Karpas-422 (cell line): ENCODE measurements around the gene KDM4D. TPM values are rescaled to one million over a fixed set of nuclear protein-coding genes. Genes with fewer than 3 reads are reported as not detected.

Experiments
- DNase-seq: peaks from one replicate; pipeline ENCODE4 v3.0.0-alpha.2; 2015
- H2AFZ ChIP-seq: fragments of 200-600 bp; sonication (generic); 2 replicates; pipeline ENCODE4 v1.6.1; 2014; ENCODE audit warnings: antibody characterized with exemption, low read length, mixed read lengths
- H3K27ac ChIP-seq: fragments of 200-600 bp; sonication (generic); 2 replicates; pipeline ENCODE4 v1.5.1; 2014; ENCODE audit warnings: mild to moderate bottlenecking, low read length, moderate library complexity
- H3K27me3 ChIP-seq: fragments of 200-600 bp; sonication (generic); 2 replicates; pipeline ENCODE4 v1.6.1; 2014; ENCODE audit warnings: low read length, mixed read lengths
- H3K36me3 ChIP-seq: fragments of 200-600 bp; sonication (generic); 2 replicates; pipeline ENCODE4 v1.6.1; 2014; ENCODE audit warnings: low read length, mixed read lengths; ENCODE audit not compliant: insufficient read depth
- H3K4me1 ChIP-seq: fragments of 200-600 bp; sonication (generic); 2 replicates; pipeline ENCODE4 v1.6.1; 2014; ENCODE audit warnings: mild to moderate bottlenecking, low read length, mixed read lengths
- H3K4me2 ChIP-seq: fragments of 200-600 bp; sonication (generic); 2 replicates; pipeline ENCODE4 v1.6.1; 2014; ENCODE audit warnings: low read length, low read depth, mild to moderate bottlenecking; ENCODE audit not compliant: poor library complexity, severe bottlenecking
- H3K4me3 ChIP-seq: fragments of 200-600 bp; sonication (generic); 2 replicates; pipeline ENCODE4 v1.5.1; 2014; ENCODE audit warnings: mild to moderate bottlenecking, antibody characterized with exemption, low read length, mixed read lengths
- H3K79me2 ChIP-seq: fragments of 200-600 bp; sonication (generic); 2 replicates; pipeline ENCODE4 v1.6.1; 2014; ENCODE audit warnings: mild to moderate bottlenecking, low read length, mixed read lengths
- H3K9ac ChIP-seq: fragments of 200-600 bp; sonication (generic); 2 replicates; pipeline ENCODE4 v1.6.0; 2014; ENCODE audit warnings: low read length
- H3K9me2 ChIP-seq: fragments of 200-600 bp; sonication (generic), shearing (Covaris generic); replicated peaks from 2 replicates; pipeline ENCODE4 v1.6.0; 2014; ENCODE audit warnings: mild to moderate bottlenecking, low read length, moderate library complexity; ENCODE audit not compliant: insufficient read depth
- H3K9me3 ChIP-seq: fragments of 300-700, 200-600 bp; sonication (generic); 2 replicates; pipeline ENCODE4 v1.6.1; 2014; ENCODE audit warnings: low read length, mixed read lengths
- H4K20me1 ChIP-seq: fragments of 200-600 bp; sonication (generic); 2 replicates; pipeline ENCODE4 v1.6.1; 2014; ENCODE audit warnings: mild to moderate bottlenecking, antibody characterized with exemption, low read length, low read depth; ENCODE audit not compliant: insufficient read depth
- total RNA-seq: library from RNA; depleted of rRNA; stranded (reverse); fragments of >200 nt; shearing (Covaris generic); gene quantifications from 2 replicates; pipeline ENCODE4 v1.2.3, GENCODE V29; 2014; ENCODE audit warnings: low replicate concordance

KDM4D gene
- total RNA-seq, 1 experiment from 2014 or later = 3.6 TPM

DNA sequence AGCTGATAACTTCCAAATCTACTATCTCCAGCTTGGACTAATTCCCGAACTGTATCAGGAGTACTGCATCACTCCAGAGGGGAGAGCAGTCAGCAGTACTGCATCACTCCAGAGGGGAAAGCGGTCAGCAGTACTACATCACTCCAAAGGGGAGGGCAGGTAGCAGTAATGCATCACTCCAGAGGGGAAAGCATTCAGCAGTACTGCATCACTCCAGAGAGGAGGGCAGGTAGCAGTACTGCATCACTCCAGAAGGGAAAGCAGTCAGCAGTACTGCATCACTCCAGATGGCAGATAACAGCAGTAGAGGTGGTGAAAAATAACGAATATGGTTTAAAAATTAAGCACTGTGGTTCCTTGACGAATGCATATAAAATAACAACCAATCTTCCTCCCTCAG is 8.6 kb upstream of the KDM4D start:
- Histone ChIP-seq H3K9me2 (no peaks in the 10 kb centered on the region), H4K20me1 (no peaks in the 10 kb centered on the region), H3K4me2 (no peak overlapping the region), H2AFZ (no peak overlapping the region), H3K9me3 (no peaks in the 10 kb centered on the region), H3K27me3 (no peaks in the 10 kb centered on the region), H3K9ac (no peak overlapping the region), H3K27ac (no peak overlapping the region), H3K4me1 (no peaks in the 10 kb centered on the region), H3K4me3 (no peak overlapping the region), H3K36me3 (peaks cover 86% of the 10 kb centered on the region), H3K79me2 (peaks cover 20% of the 10 kb centered on the region)
- DNase-seq = no peak

DNA sequence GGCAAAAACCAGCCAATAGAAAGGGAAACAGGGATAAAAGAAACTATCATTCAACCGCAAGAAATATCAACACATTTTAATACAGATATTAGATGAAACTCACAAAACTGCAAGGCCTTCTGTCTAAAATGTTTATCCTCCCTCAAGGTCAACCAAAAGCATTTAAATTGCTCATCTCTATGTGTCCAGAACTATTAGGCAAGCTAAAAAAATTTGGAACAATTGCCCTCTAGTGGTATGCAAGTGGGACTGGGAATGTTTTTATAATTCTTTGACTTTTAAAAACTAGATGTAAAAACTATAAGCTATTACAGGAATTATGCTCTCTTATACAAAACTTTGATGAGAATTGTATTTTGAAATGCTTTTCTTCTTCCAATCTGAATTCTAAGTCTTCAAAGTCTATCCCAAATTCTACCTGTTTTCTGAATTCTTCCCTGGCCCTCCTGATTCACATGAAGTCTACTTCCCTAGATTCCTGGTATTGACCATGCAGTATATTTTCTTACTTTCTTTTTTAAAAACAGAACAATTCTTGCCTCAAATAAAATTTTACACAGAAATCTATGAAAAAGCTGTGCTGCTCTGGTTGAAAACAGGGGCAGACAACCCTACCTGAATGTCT is 5.1 kb upstream of the KDM4D start:
- Histone ChIP-seq H3K9me3 (no peaks in the 10 kb centered on the region), H3K4me1 (peaks cover 15% of the 10 kb centered on the region), H3K4me3 (no peak overlapping the region), H3K4me2 (no peak overlapping the region), H4K20me1 (peaks cover 12% of the 10 kb centered on the region), H3K36me3 (peaks cover 85% of the 10 kb centered on the region), H3K9me2 (no peaks in the 10 kb centered on the region), H3K27ac (no peak overlapping the region), H2AFZ (no peak overlapping the region), H3K27me3 (no peaks in the 10 kb centered on the region), H3K9ac (no peak overlapping the region), H3K79me2 (peaks cover 55% of the 10 kb centered on the region)
- DNase-seq = peak; percentile 68

DNA sequence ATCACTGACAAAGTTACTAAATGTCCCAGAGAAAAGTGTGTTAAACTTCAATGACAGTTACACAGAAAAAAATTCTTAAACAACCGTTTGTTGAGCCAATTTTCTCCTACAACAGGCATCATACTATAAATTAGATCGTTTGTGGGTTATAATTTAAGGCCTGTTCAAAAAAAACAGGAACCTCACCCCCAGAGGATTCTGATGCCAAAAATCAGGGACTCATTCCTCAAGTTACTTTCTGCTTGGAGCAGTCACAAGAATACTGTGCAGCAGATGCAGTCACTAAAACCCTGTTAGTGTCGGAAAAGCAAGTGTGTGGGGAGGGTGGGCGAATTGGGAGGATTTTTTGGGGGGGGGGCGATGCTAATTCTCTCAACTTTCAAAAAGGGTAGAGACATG is 810 bp upstream of the KDM4D start:
- Histone ChIP-seq H3K27me3 (no peaks in the 10 kb centered on the region), H3K27ac (no peak overlapping the region), H3K79me2 (peaks cover 70% of the 10 kb centered on the region), H2AFZ (no peak overlapping the region), H4K20me1 (peaks cover 12% of the 10 kb centered on the region), H3K9me3 (no peaks in the 10 kb centered on the region), H3K36me3 (peaks cover 45% of the 10 kb centered on the region), H3K4me2 (peak overlapping the region; percentile 95), H3K9ac (peak overlapping the region; percentile 74), H3K4me1 (peaks cover 29% of the 10 kb centered on the region), H3K4me3 (peak overlapping the region; percentile 72), H3K9me2 (0 out of 2 replicates have a peak, but pooled peaks cover 5% of the 10 kb centered on the region)
- DNase-seq = peak; percentile 63

DNA sequence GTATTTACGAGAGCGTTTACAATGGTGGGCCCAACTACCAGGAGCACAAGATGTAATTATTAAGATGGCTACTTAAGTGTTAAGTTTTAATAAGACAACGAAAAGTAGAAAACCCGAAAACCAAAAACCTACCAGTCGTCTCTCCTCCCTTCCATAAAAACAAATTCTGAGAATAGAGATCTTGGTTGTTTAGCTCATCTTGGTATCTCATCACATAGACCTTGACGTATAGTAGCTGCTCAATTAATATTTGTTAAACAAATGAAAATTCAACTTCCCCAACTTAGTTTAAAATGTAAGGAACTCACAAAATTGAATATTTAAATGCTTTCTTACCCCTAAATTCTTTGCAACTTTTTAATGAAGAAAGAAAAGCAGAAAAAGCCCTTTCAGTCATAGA is 669 bp downstream of the KDM4D start:
- no peaks in the 10 kb centered on the region for H3K27me3 ChIP-seq
- H3K4me2 ChIP-seq = peak overlapping the region; percentile 95
- peaks cover 57% of the 10 kb centered on the region for H3K79me2 ChIP-seq
- H3K9me3 ChIP-seq = no peaks in the 10 kb centered on the region
- peak overlapping the region; percentile 55 for H2AFZ ChIP-seq
- peak overlapping the region; percentile 74 for H3K9ac ChIP-seq
- DNase-seq = peak; percentile 68
- H4K20me1 ChIP-seq = peaks cover 12% of the 10 kb centered on the region
- peaks cover 30% of the 10 kb centered on the region for H3K36me3 ChIP-seq
- H3K4me3 ChIP-seq = peak overlapping the region; percentile 72
- H3K27ac ChIP-seq = peak overlapping the region; percentile 40
- H3K9me2 ChIP-seq = 0 out of 2 replicates have a peak, but pooled peaks cover 5% of the 10 kb centered on the region
- peaks cover 29% of the 10 kb centered on the region for H3K4me1 ChIP-seq

DNA sequence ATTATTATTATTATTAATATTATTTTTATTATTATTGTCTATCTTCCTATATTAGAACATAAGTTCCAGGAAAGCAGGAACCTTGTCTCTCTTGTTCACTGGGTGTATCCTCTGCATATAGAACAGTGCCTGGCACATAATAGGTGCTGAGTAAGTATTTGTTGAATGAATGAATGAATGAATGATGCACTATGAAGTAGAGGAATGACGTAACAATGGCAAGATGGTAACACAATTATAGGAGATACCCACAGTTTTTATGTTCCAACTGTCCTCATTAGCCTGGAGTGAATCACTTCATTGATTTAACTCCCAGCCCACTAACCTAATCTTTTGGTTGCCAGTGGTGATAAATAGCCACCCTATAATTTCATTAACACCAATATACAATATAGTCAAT is 2.1 kb downstream of the KDM4D start:
- H3K79me2 ChIP-seq = peaks cover 45% of the 10 kb centered on the region
- DNase-seq = no peak
- peaks cover 29% of the 10 kb centered on the region for H3K4me1 ChIP-seq
- 0 out of 2 replicates have a peak, but pooled peaks cover 5% of the 10 kb centered on the region for H3K9me2 ChIP-seq
- no peak overlapping the region for H3K27ac ChIP-seq
- H3K4me3 ChIP-seq = no peak overlapping the region
- 0 out of 2 replicates have a peak overlapping the region, but pooled peaks have one; percentile 0 for H2AFZ ChIP-seq
- H3K9me3 ChIP-seq = no peaks in the 10 kb centered on the region
- peaks cover 12% of the 10 kb centered on the region for H4K20me1 ChIP-seq
- H3K27me3 ChIP-seq = no peaks in the 10 kb centered on the region
- H3K9ac ChIP-seq = no peak overlapping the region
- peaks cover 16% of the 10 kb centered on the region for H3K36me3 ChIP-seq
- H3K4me2 ChIP-seq = no peak overlapping the region

DNA sequence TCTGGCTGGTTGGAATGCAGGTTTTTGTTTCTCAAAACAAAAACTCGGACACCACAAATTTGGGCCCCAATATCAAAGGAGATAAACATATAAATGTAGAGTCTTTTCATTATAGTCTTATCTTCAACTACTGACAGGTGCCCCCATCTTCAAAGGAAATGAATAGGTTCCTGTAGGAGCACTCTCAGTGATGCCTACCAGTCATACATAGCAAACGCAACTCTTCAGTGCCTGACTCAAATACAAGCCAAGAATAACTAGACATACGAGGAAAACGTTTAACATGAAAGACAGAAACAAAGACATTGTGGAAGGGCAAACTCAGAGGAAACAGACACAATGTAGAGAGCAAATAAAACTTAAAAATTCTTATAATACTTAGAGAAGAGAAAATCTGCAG is 13.9 kb downstream of the KDM4D start:
- no peak overlapping the region for H3K4me2 ChIP-seq

DNA sequence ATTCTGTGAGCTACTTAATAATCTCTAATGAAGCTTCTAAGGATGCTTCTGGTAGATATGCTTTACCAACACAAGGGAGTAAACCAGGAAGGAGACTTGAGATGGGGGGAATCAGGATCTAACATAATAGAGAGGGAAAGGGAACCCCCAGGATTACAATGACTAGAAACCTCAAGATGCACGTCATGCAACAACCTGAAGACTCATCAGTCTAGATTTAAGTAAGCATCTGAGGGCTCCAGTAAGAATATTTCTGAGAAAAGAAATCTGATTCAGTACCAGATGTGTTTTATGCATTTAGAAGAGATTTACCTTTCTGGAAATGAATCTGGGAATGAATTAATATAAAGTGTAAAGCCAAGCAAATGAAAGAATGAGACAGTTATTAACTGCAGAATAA is 15.2 kb downstream of the KDM4D start:
- no peak overlapping the region for H3K4me2 ChIP-seq
- H3K36me3 ChIP-seq = no peaks in the 10 kb centered on the region
- no peak overlapping the region for H3K4me3 ChIP-seq
- H3K9ac ChIP-seq = no peak overlapping the region
- H2AFZ ChIP-seq = no peak overlapping the region
- no peak for DNase-seq
- H3K4me1 ChIP-seq = no peaks in the 10 kb centered on the region
- no peaks in the 10 kb centered on the region for H4K20me1 ChIP-seq
- H3K27me3 ChIP-seq = no peaks in the 10 kb centered on the region
- H3K79me2 ChIP-seq = no peaks in the 10 kb centered on the region
- no peaks in the 10 kb centered on the region for H3K9me2 ChIP-seq
- no peak overlapping the region for H3K27ac ChIP-seq
- no peaks in the 10 kb centered on the region for H3K9me3 ChIP-seq

More for the DNA sequence above, 13.9 kb downstream of the KDM4D start:
- Histone ChIP-seq H3K9me3 (no peaks in the 10 kb centered on the region), H4K20me1 (no peaks in the 10 kb centered on the region), H2AFZ (no peak overlapping the region), H3K9ac (no peak overlapping the region), H3K4me1 (no peaks in the 10 kb centered on the region), H3K79me2 (no peaks in the 10 kb centered on the region), H3K27me3 (no peaks in the 10 kb centered on the region), H3K27ac (no peak overlapping the region), H3K36me3 (no peaks in the 10 kb centered on the region), H3K4me3 (no peak overlapping the region), H3K9me2 (no peaks in the 10 kb centered on the region)
- DNase-seq = no peak

DNA sequence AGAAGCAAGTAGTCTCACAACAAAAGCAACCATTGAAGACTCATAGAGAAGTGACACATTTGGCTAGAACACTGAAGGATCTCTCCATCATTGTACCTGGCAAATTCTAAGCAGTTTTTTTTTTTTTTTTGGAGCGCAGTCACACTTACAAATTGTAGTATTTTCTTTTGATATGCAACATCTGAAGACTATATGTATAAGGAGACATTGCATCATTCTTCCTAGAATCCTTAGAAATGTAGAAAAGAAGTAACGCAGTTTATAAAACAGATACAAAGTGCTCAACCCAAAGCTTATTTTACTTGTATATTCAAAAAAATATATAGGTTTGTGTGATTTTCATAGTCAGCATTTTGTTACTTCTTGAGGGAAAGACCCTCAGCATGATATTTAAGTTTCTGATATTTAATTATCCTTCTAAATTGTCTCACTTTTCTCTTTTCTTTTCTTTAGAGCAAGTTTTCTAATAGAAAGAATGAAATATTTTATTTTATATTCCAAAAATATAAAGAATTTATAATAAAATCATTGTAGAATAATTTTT is 20.0 kb downstream of the KDM4D start:
- Histone ChIP-seq H3K27ac (no peak overlapping the region), H3K36me3 (no peaks in the 10 kb centered on the region), H3K79me2 (no peaks in the 10 kb centered on the region), H3K4me1 (no peaks in the 10 kb centered on the region), H4K20me1 (no peaks in the 10 kb centered on the region), H3K27me3 (no peaks in the 10 kb centered on the region), H3K4me2 (no peak overlapping the region), H3K9ac (no peak overlapping the region), H2AFZ (no peak overlapping the region), H3K9me3 (no peaks in the 10 kb centered on the region), H3K4me3 (no peak overlapping the region), H3K9me2 (no peaks in the 10 kb centered on the region)
- DNase-seq = no peak
